Natural killer cell (primary cell): Measurements from ENCODE around the gene FAHD1. TPM values are rescaled to one million over a fixed set of nuclear protein-coding genes. Genes with fewer than 3 reads are reported as not detected.

Source experiments
- ATAC-seq, 3 donors: fragments of 150-1000 bp in 2 of 3; fragments of 200-7000 bp in 1 of 3; cut with Tn5 transposase; 1 replicate in 1 of 3; 2 replicates in 2 of 3; pipeline ENCODE4 v1.10.0; 2021; ENCODE audit warnings: mild to moderate bottlenecking in 2 of 3, moderate library complexity in 2 of 3
- DNase-seq, 2 donors: peaks; one replicate each; pipeline versions ENCODE4 v3.0.0 to v3.0.0-alpha.2; 2013 to 2021; ENCODE audit warnings: mixed read lengths in 1 of 2
- H3K27ac ChIP-seq: one replicate; pipeline ENCODE4 v1.5.1; 2013; ENCODE audit warnings: mild to moderate bottlenecking, low read length
- H3K27me3 ChIP-seq: one replicate; pipeline ENCODE4 v1.6.1; 2013; ENCODE audit warnings: low read length; ENCODE audit not compliant: control insufficient read depth, insufficient read depth
- H3K36me3 ChIP-seq: one replicate; pipeline ENCODE4 v1.6.1; 2013; ENCODE audit warnings: low read length; ENCODE audit not compliant: control insufficient read depth, insufficient read depth
- H3K4me1 ChIP-seq: one replicate; pipeline ENCODE4 v1.6.1; 2013; ENCODE audit warnings: low read length; ENCODE audit not compliant: control insufficient read depth, insufficient read depth
- H3K4me3 ChIP-seq: one replicate; pipeline ENCODE4 v1.5.1; 2013; ENCODE audit warnings: low read length
- H3K9me3 ChIP-seq: one replicate; pipeline ENCODE4 v1.6.1; 2013; ENCODE audit warnings: low read length; ENCODE audit not compliant: control insufficient read depth, insufficient read depth
- H3K27ac Mint-ChIP-seq, 2 donors: one replicate each; pipeline ENCODE4 v1.8.0; 2022; ENCODE audit warnings: mild to moderate bottlenecking in 2 of 2, mixed read lengths in 2 of 2, moderate library complexity in 1 of 2
- H3K27me3 Mint-ChIP-seq, 2 donors: one replicate each; pipeline ENCODE4 v1.8.0; 2022; ENCODE audit warnings: low read depth in 2 of 2, mixed read lengths in 2 of 2
- H3K36me3 Mint-ChIP-seq: one replicate; pipeline ENCODE4 v1.8.0; 2022; ENCODE audit warnings: mixed read lengths
- H3K4me1 Mint-ChIP-seq, 2 donors: one replicate each; pipeline ENCODE4 v1.8.0; 2022; ENCODE audit warnings: mixed read lengths in 2 of 2
- H3K4me3 Mint-ChIP-seq: one replicate; pipeline ENCODE4 v1.8.0; 2022; ENCODE audit warnings: mild to moderate bottlenecking, moderate library complexity, mixed read lengths
- H3K9me3 Mint-ChIP-seq, 2 donors: one replicate each; pipeline ENCODE4 v1.8.0; 2022; ENCODE audit warnings: mixed read lengths in 2 of 2
- CTCF ChIP-seq: fragments of 200-600 bp; IDR thresholded peaks from one replicate; pipeline ENCODE4 v1.8.0; 2022; ENCODE audit warnings: antibody characterized with exemption
- WGBS: methylation state at CpG from one replicate; pipeline ENCODE4 v1.1.7; 2013; ENCODE audit warnings: missing lambda C conversion rate; ENCODE audit not compliant: insufficient coverage; 5-methylcytosine and 5-hydroxymethylcytosine counted together
- intact Hi-C: fragments of 100-400 bp; cut with micrococcal nuclease; formaldehyde crosslinking; loops from one replicate; pipeline ENCODE4 v1.14.2; 2022
- total RNA-seq, 4 donors: library from RNA; stranded (reverse); fragments of 120-200 nt in 1 of 4; gene quantifications; one replicate each; pipeline versions ENCODE4 v1.2.3 to v1.2.4, GENCODE V29; 2013 to 2022

FAHD1 gene
- total RNA-seq, 3 donors from 2014 or later (not counting 1 experiment from before 2014, with no cell fraction given) = 5.3 to 10.6 (median 7.4) TPM

GRCh38 chr16:1877089-1877488 lies 50.1 kb downstream of the FAHD1 start:
- Mint-ChIP-seq H3K36me3 (no peaks in the 10 kb centered on the region), H3K27ac (no peak overlapping the region), H3K9me3 (no peaks in the 10 kb centered on the region), H3K27me3 (peaks cover 13 to 23% of the 10 kb centered on the region in 2 donors), H3K4me3 (no peak overlapping the region), H3K4me1 (peaks cover 4% of the 10 kb centered on the region in 2 donors)
- Histone ChIP-seq H3K4me1 (peaks cover 2% of the 10 kb centered on the region), H3K27me3 (peaks cover 5% of the 10 kb centered on the region), H3K36me3 (no peaks in the 10 kb centered on the region), H3K9me3 (no peaks in the 10 kb centered on the region), H3K4me3 (no peak overlapping the region), H3K27ac (no peak overlapping the region)
- intact Hi-C loops = no loop called here
- TF ChIP-seq CTCF = no peak
- ATAC-seq = no peak
- DNase-seq = no peak
- 65% methylated on average over 6 of the region's 6 CpGs for WGBS

GRCh38 chr16:1877804-1878203 lies 50.8 kb downstream of the FAHD1 start:
- no peak for TF ChIP-seq CTCF
- no peaks in the 10 kb centered on the region for H3K4me1 Mint-ChIP-seq
- 72% methylated on average over 11 of the region's 11 CpGs for WGBS
- Histone ChIP-seq H3K27ac (no peak overlapping the region), H3K4me1 (no peaks in the 10 kb centered on the region), H3K36me3 (no peaks in the 10 kb centered on the region), H3K9me3 (no peaks in the 10 kb centered on the region), H3K4me3 (no peak overlapping the region), H3K27me3 (peaks cover 2% of the 10 kb centered on the region)
- H3K27ac Mint-ChIP-seq = no peak overlapping the region
- peaks cover 8 to 16% of the 10 kb centered on the region in 2 donors for H3K27me3 Mint-ChIP-seq
- H3K9me3 Mint-ChIP-seq = no peaks in the 10 kb centered on the region
- ATAC-seq (no peak), DNase-seq (no peak)
- no peaks in the 10 kb centered on the region for H3K36me3 Mint-ChIP-seq
- H3K4me3 Mint-ChIP-seq = no peak overlapping the region
- intact Hi-C loops = no loop called here

- Histone ChIP-seq H3K27ac (no peak overlapping the region), H3K4me3 (no peak overlapping the region), H3K27me3 (peaks cover 1% of the 10 kb centered on the region), H3K9me3 (no peaks in the 10 kb centered on the region), H3K4me1 (no peaks in the 10 kb centered on the region), H3K36me3 (no peaks in the 10 kb centered on the region)
- no peak for DNase-seq
- H3K4me3 Mint-ChIP-seq = no peak overlapping the region
- no peaks in the 10 kb centered on the region for H3K4me1 Mint-ChIP-seq
- H3K36me3 Mint-ChIP-seq = no peaks in the 10 kb centered on the region
- WGBS = 83% methylated on average over 5 of the region's 5 CpGs
- intact Hi-C loops = no loop called here
- ATAC-seq = no peak
- no peak for TF ChIP-seq CTCF
- H3K27ac Mint-ChIP-seq = no peak overlapping the region
- H3K27me3 Mint-ChIP-seq = peaks cover 8 to 13% of the 10 kb centered on the region in 2 donors
- H3K9me3 Mint-ChIP-seq = no peaks in the 10 kb centered on the region
Observed at GRCh38 chr16:1878256-1878655, 51.2 kb downstream of the FAHD1 start.

Other genes starting within 250 kb of the FAHD1 start
- gene IFT140, start 215.1 kb upstream of the FAHD1 start, total RNA-seq = 1 to 10 TPM; 6.5 to 8.9 (median 6.5) TPM
- gene CRAMP1, start 214.8 kb upstream of the FAHD1 start, total RNA-seq = 10 to 100 TPM; 47.8 to 49.8 (median 49.6) TPM
- 10 to 100 TPM; 12.2 to 28.4 (median 14.2) TPM for gene JPT2, start 148.9 kb upstream of the FAHD1 start, total RNA-seq
- 100 to 1,000 TPM; 272 to 291 (median 285) TPM for gene MAPK8IP3, start 121.0 kb upstream of the FAHD1 start, total RNA-seq
- gene NME3, start 55.7 kb upstream of the FAHD1 start, total RNA-seq = 10 to 100 TPM; 40.6 to 50.3 (median 46.2) TPM
- 10 to 100 TPM; 30.0 to 33.8 (median 30.1) TPM for gene EME2, start 54.4 kb upstream of the FAHD1 start, total RNA-seq
- 10 to 100 TPM; 26.5 to 42.0 (median 41.4) TPM for gene MRPS34, start 54.1 kb upstream of the FAHD1 start, total RNA-seq
- gene SPSB3, start 44.6 kb upstream of the FAHD1 start, total RNA-seq = 100 to 1,000 TPM; 100 to 122 (median 110) TPM
- gene NUBP2, start 44.2 kb upstream of the FAHD1 start, total RNA-seq = 10 to 100 TPM; 39.5 to 51.9 (median 49.4) TPM
- 1 to 10 TPM in 1 of 3 donors, under 1 TPM in 2; 0.47 to 1.1 (median 0.70) TPM for gene IGFALS, start 33.5 kb upstream of the FAHD1 start, total RNA-seq
- gene HAGH, start 381 bp upstream of the FAHD1 start, total RNA-seq = 10 to 100 TPM; 27.8 to 38.4 (median 37.5) TPM
- not detected for gene MEIOB, start 45.0 kb downstream of the FAHD1 start, total RNA-seq
- not detected for gene HS3ST6, start 91.2 kb downstream of the FAHD1 start, total RNA-seq
- gene MSRB1, start 116.0 kb downstream of the FAHD1 start, total RNA-seq = 10 to 100 TPM; 10.8 to 19.9 (median 14.8) TPM
- not detected for gene RPL3L, start 127.5 kb downstream of the FAHD1 start, total RNA-seq
- 10 to 100 TPM; 54.5 to 61.1 (median 59.5) TPM for gene NDUFB10, start 132.3 kb downstream of the FAHD1 start, total RNA-seq
- 1,000 to 10,000 TPM; 1,124 to 1,385 (median 1,274) TPM for gene RPS2, start 137.6 kb downstream of the FAHD1 start, total RNA-seq
- gene RNF151, start 139.7 kb downstream of the FAHD1 start, total RNA-seq = not detected
- 10 to 100 TPM; 25.1 to 28.9 (median 28.1) TPM for gene TBL3, start 144.8 kb downstream of the FAHD1 start, total RNA-seq
- gene NOXO1, start 154.3 kb downstream of the FAHD1 start, total RNA-seq = not detected
- gene GFER, start 157.0 kb downstream of the FAHD1 start, total RNA-seq = 10 to 100 TPM; 23.8 to 29.5 (median 24.6) TPM
- 10 to 100 TPM; 10.3 to 19.3 (median 19.1) TPM for gene SYNGR3, start 162.8 kb downstream of the FAHD1 start, total RNA-seq
- 10 to 100 TPM; 56.1 to 71.6 (median 58.2) TPM for gene ZNF598, start 182.6 kb downstream of the FAHD1 start, total RNA-seq
- gene NPW, start 192.6 kb downstream of the FAHD1 start, total RNA-seq = under 1 TPM in 1 of 3 donors, not detected in 2; 0.80 TPM
- gene NHERF2, start 199.7 kb downstream of the FAHD1 start, total RNA-seq = 1 to 10 TPM; 4.3 to 7.1 (median 5.6) TPM
- 10 to 100 TPM in 1 of 3 donors, 1 to 10 TPM in 2; 8.7 to 12.9 (median 9.7) TPM for gene NTHL1, start 220.6 kb downstream of the FAHD1 start, total RNA-seq
- gene TSC2, start 220.8 kb downstream of the FAHD1 start, total RNA-seq = 100 to 1,000 TPM; 135 to 197 (median 161) TPM